Fibroblast of lung (primary cell): ENCODE results near the gene RMDN2. TPM values are rescaled to one million over a fixed set of nuclear protein-coding genes. Genes with fewer than 3 reads are reported as not detected.

Experiments used
- DNase-seq, 2 donors: peaks; one replicate each; pipeline versions ENCODE4 v3.0.0 to v3.0.0-alpha.2; 2010; ENCODE audit warnings: low read depth in 2 of 2
- H2AFZ ChIP-seq: 2 replicates; pipeline ENCODE4 v1.5.1; 2012; ENCODE audit warnings: low read length, control low read depth, inconsistent platforms
- H3K27ac ChIP-seq: 2 replicates; pipeline ENCODE4 v1.5.1; 2011; ENCODE audit warnings: low read length, control low read depth; ENCODE audit not compliant: insufficient read depth
- H3K27me3 ChIP-seq: 2 replicates; pipeline ENCODE4 v1.5.1; 2011; ENCODE audit warnings: mild to moderate bottlenecking, low read length; ENCODE audit not compliant: control insufficient read depth, insufficient read depth
- H3K36me3 ChIP-seq: 2 replicates; pipeline ENCODE4 v1.5.1; 2011; ENCODE audit warnings: low read length; ENCODE audit not compliant: control insufficient read depth, insufficient read depth
- H3K4me1 ChIP-seq: 2 replicates; pipeline ENCODE4 v1.5.1; 2011; ENCODE audit warnings: low read length; ENCODE audit not compliant: control insufficient read depth, insufficient read depth; ENCODE audit errors: extremely low read depth
- H3K4me2 ChIP-seq: 2 replicates; pipeline ENCODE4 v1.5.1; 2011; ENCODE audit warnings: low read length, control low read depth; ENCODE audit not compliant: insufficient read depth; ENCODE audit errors: extremely low read depth
- H3K4me3 ChIP-seq, 4 experiments: fragments of 200-600 bp in 1 of 4; sonication (generic) in 1 of 4; replicated peaks in 1 of 4; 2 replicates each; pipeline ENCODE4 v1.5.1; 2011 to 2016; ENCODE audit warnings: low read length in 4 of 4, low read depth in 3 of 4, mild to moderate bottlenecking in 3 of 4, control low read depth in 2 of 4, inconsistent platforms in 1 of 4, mixed read lengths in 1 of 4; ENCODE audit not compliant: insufficient read depth in 1 of 4; ENCODE audit errors: control extremely low read depth in 1 of 4
- H3K79me2 ChIP-seq: 2 replicates; pipeline ENCODE4 v1.5.1; 2012; ENCODE audit warnings: mild to moderate bottlenecking, low read length, inconsistent platforms; ENCODE audit not compliant: control insufficient read depth, insufficient read depth
- H3K9ac ChIP-seq: 2 replicates; pipeline ENCODE4 v1.5.1; 2011; ENCODE audit warnings: mild to moderate bottlenecking, low read length, control low read depth; ENCODE audit not compliant: insufficient read depth
- H3K9me3 ChIP-seq: 2 replicates; pipeline ENCODE4 v1.5.1; 2012; ENCODE audit warnings: low read depth, low read length; ENCODE audit not compliant: control insufficient read depth, insufficient read depth
- H4K20me1 ChIP-seq: 2 replicates; pipeline ENCODE4 v1.5.1; 2011; ENCODE audit warnings: low read length; ENCODE audit not compliant: control insufficient read depth, insufficient read depth; ENCODE audit errors: extremely low read depth
- EZH2 ChIP-seq: IDR thresholded peaks from 2 replicates; pipeline ENCODE4 v1.5.1; 2012; ENCODE audit warnings: low read length, control low read depth, mild to moderate bottlenecking; ENCODE audit errors: missing control alignments
- polyA plus RNA-seq, 2 donors: library from polyadenylated mRNA; depleted of rRNA in 1 of 2; stranded (reverse) in 1 of 2; unstranded in 1 of 2; fragments of >200 nt; gene quantifications; 2 replicates each; pipeline ENCODE4 v1.2.1, GENCODE V29; 2011 to 2012; ENCODE audit warnings: missing spikeins in 1 of 2
- total RNA-seq: library from RNA; depleted of rRNA; stranded (reverse); fragments of >200 nt; gene quantifications from 2 replicates; pipeline ENCODE4 v1.2.1, GENCODE V29; 2014
- TF ChIP-seq, protein P1 (sequence below), 2 donors: IDR thresholded peaks in 1 of 2; conservative IDR thresholded peaks in 1 of 2; 1 replicate in 1 of 2; 2 replicates in 1 of 2; pipeline ENCODE4 v1.5.1; 2011 to 2012; ENCODE audit warnings: low read length in 2 of 2, control low read depth in 1 of 2, inconsistent platforms in 1 of 2, low read depth in 1 of 2, mild to moderate bottlenecking in 1 of 2

The RMDN2 gene
- total and polyA plus RNA-seq, 2 donors (not counting 1 experiment from before 2014, with no cell fraction given) = 5.4 to 9.2 TPM

DNA sequence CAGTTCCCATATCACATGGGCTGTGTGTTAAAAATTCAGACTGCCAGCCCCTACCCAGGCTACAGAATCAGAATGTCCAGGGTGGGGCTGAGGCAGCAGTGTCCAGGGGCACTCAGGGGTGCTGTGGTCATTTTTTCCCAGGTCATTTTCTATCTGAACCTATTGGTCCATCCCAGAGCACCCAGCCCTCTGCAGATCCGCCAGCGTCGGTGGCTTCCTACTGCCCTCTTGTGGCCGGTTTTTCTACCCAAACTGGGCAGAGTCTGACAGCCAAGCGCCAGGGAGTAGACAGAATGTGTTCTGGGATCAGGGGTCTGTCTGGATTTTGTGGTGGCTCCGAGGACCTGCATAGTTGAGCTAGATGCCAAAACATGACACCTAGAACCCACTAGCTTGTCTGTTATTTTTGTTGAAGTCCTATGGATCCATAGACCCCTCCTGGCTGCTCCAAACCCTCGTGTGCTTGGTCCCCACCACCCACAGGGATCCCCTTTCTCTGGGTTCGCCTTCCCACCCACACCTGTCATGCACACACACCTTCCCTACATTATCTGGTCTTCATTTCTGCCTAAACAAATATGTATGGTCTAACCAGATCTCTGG, 34.1 kb upstream of the RMDN2 start:
- Histone ChIP-seq H4K20me1 (no peaks in the 10 kb centered on the region), H3K36me3 (no peaks in the 10 kb centered on the region), H3K4me2 (no peak overlapping the region), H3K27me3 (no peaks in the 10 kb centered on the region), H3K9ac (no peak overlapping the region), H3K27ac (no peak overlapping the region), H3K4me3 (no peak overlapping the region), H2AFZ (no peak overlapping the region), H3K79me2 (no peaks in the 10 kb centered on the region), H3K4me1 (no peaks in the 10 kb centered on the region), H3K9me3 (no peaks in the 10 kb centered on the region)
- peak; percentile 54 to 66 for DNase-seq
- TF ChIP-seq, protein P1, sequence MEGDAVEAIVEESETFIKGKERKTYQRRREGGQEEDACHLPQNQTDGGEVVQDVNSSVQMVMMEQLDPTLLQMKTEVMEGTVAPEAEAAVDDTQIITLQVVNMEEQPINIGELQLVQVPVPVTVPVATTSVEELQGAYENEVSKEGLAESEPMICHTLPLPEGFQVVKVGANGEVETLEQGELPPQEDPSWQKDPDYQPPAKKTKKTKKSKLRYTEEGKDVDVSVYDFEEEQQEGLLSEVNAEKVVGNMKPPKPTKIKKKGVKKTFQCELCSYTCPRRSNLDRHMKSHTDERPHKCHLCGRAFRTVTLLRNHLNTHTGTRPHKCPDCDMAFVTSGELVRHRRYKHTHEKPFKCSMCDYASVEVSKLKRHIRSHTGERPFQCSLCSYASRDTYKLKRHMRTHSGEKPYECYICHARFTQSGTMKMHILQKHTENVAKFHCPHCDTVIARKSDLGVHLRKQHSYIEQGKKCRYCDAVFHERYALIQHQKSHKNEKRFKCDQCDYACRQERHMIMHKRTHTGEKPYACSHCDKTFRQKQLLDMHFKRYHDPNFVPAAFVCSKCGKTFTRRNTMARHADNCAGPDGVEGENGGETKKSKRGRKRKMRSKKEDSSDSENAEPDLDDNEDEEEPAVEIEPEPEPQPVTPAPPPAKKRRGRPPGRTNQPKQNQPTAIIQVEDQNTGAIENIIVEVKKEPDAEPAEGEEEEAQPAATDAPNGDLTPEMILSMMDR (conservative IDR thresholded peaks at IDR 0.05 in 1 of 2, IDR thresholded peaks at IDR 0.05 in 1 of 2; ENCODE audit: low read depth in 1 of 2, low read length in 2 of 2) = peak; percentile 77 to 83
- TF ChIP-seq EZH2 = no peak

DNA sequence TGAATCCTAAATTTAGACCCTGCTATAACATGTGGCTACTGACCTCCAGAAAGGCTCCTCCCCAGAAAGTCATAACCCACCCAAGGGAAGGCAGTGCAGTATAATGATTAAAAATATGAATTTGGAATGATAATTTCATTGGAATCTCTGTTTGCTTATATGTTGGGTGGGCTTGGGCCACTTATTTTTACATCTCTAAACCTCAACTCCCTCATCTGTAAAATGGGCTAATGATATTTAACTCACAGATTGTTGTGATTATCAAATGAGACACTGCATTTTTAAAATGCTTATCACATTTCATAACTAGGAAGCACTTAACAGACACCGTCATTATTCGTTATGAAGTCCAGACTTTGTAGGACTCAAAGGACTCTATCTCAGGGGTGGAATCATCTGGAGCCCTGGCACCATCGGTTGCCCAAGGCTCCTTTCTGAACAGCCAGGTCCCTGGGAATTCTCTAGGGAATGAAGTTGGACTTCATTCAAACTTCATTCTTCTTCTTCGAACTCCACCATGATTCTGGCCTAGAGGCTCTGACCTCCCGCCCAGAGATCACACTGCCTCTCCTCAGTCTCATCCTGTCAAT, 33.1 kb upstream of the RMDN2 start:
- Histone ChIP-seq H3K4me1 (no peaks in the 10 kb centered on the region), H4K20me1 (no peaks in the 10 kb centered on the region), H3K36me3 (no peaks in the 10 kb centered on the region), H3K27ac (no peak overlapping the region), H2AFZ (no peak overlapping the region), H3K4me2 (no peak overlapping the region), H3K27me3 (no peaks in the 10 kb centered on the region), H3K9ac (no peak overlapping the region), H3K9me3 (no peaks in the 10 kb centered on the region), H3K4me3 (no peak overlapping the region), H3K79me2 (no peaks in the 10 kb centered on the region)
- DNase-seq = no peak
- TF ChIP-seq, protein P1 (conservative IDR thresholded peaks at IDR 0.05 in 1 of 2, IDR thresholded peaks at IDR 0.05 in 1 of 2; ENCODE audit: low read depth in 1 of 2, low read length in 2 of 2) = no peak
- TF ChIP-seq EZH2 = no peak

DNA sequence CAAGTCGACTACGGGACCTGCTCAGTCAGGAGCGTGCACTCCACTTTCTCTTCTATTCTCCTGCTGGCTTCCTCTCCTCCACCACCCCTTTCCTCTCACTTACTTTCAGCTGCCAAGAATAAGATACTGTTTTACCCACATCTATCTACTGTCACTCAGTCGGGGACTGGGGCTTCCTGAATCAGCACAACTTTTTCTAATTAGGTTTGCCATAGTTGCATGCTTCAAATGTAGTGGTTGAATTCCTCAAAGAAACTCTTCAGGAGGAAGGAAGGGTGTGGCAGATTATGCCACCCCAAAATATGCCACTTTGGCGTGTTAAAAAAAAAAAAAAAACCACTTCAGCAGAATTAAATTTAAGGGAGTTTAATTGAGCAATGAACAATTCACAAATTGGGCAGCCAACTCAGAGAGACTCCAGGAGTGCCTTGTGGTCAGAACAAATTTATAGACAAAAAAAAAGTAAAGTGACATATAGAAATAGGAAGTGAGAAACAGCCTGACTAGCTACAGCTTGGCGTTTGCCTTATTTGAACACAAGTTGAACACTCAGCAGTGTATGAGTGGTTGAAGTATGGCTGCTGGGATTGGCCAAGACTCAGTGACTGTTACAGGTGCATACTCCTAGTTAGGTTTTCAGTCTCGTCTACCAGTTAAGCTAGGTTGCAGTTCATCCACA, 32.5 kb upstream of the RMDN2 start:
- TF ChIP-seq, protein P1 (conservative IDR thresholded peaks at IDR 0.05 in 1 of 2, IDR thresholded peaks at IDR 0.05 in 1 of 2; ENCODE audit: low read depth in 1 of 2, low read length in 2 of 2) = no peak
- TF ChIP-seq EZH2 = no peak
- H3K4me3 ChIP-seq = no peak overlapping the region
- no peaks in the 10 kb centered on the region for H3K36me3 ChIP-seq
- no peaks in the 10 kb centered on the region for H3K4me1 ChIP-seq
- no peak overlapping the region for H3K9ac ChIP-seq
- H3K27ac ChIP-seq = no peak overlapping the region
- no peaks in the 10 kb centered on the region for H4K20me1 ChIP-seq
- DNase-seq = no peak
- H3K79me2 ChIP-seq = no peaks in the 10 kb centered on the region
- no peak overlapping the region for H3K4me2 ChIP-seq
- H2AFZ ChIP-seq = no peak overlapping the region
- no peaks in the 10 kb centered on the region for H3K27me3 ChIP-seq
- H3K9me3 ChIP-seq = no peaks in the 10 kb centered on the region
